ENCODE measurements around the gene IL17C. TPM values are rescaled to one million over a fixed set of nuclear protein-coding genes. Genes with fewer than 3 reads are reported as not detected.

IL17C gene
- total RNA-seq, 1 experiment from 2014 or later: 0.31 TPM

GRCh38 chr16:88673716-88674379 is 35.5 kb downstream of the IL17C start:
- Mint-ChIP-seq H3K27ac (no peak overlapping the region), H3K9me3 (0 out of 5 replicates have a peak, but pooled peaks cover 0 to under 1% of the 10 kb centered on the region in 2 experiments), H3K36me3 (ENCODE audit: insufficient read depth in 1 of 3, low read depth in 3 of 3) (peaks cover 0 to 13% (median under 1%) of the 10 kb centered on the region in 3 experiments; a peak in 4 of 7 replicates), H3K4me1 (peaks cover 6 to 7% of the 10 kb centered on the region in 2 experiments), H3K27me3 (ENCODE audit: low read depth) (no peaks in the 10 kb centered on the region; the same call in 1 of the 2 replicates), H3K4me3 (no peak overlapping the region)
- Histone ChIP-seq H3K79me1 (ENCODE audit: insufficient read depth, low read depth, low read length, poor library complexity, severe bottlenecking) (no peaks in the 10 kb centered on the region), H2AK5ac (ENCODE audit: insufficient read length, low read length) (no peak overlapping the region), H3K27me3 (ENCODE audit: insufficient read depth, low read length) (no peaks in the 10 kb centered on the region), H3K9ac (ENCODE audit: extremely low read depth, insufficient read length, low read length) (no peak overlapping the region), H3K4me1 (ENCODE audit: insufficient read depth, low read length) (no peaks in the 10 kb centered on the region), H3K14ac (ENCODE audit: insufficient read depth, low read length) (no peak overlapping the region), H3K27ac (ENCODE audit: insufficient read length, low read depth, low read length) (no peak overlapping the region), H3T11ph (ENCODE audit: low read length) (no peak overlapping the region), H3K79me2 (ENCODE audit: insufficient read depth, low read length) (no peaks in the 10 kb centered on the region), H2BK20ac (ENCODE audit: low read depth, low read length, poor library complexity, severe bottlenecking) (no peak overlapping the region), H4K8ac (replicated peaks; ENCODE audit: insufficient read length, low read depth, low read length) (no peak overlapping the region), H4K91ac (ENCODE audit: insufficient read length, low read depth, low read length) (no peak overlapping the region), H3K9me3 (ENCODE audit: control insufficient read depth, low read depth, low read length) (no peaks in the 10 kb centered on the region), H3K56ac (ENCODE audit: insufficient read length, low read depth, low read length) (no peak overlapping the region), H2BK15ac (ENCODE audit: low read depth, low read length) (no peak overlapping the region), H4K5ac (ENCODE audit: insufficient read length, low read depth, low read length) (no peak overlapping the region), H2AFZ (ENCODE audit: low read length) (no peak overlapping the region), H3K23ac (ENCODE audit: insufficient read length, low read depth, low read length) (no peak overlapping the region), H3K4me2 (ENCODE audit: insufficient read depth, insufficient read length, low read length) (no peak overlapping the region), H3K4ac (ENCODE audit: low read depth, low read length) (no peak overlapping the region), H3K23me2 (ENCODE audit: insufficient read length, low read depth, low read length, poor library complexity, severe bottlenecking) (no peaks in the 10 kb centered on the region), H4K20me1 (ENCODE audit: control insufficient read depth, insufficient read depth, insufficient read length) (no peaks in the 10 kb centered on the region), H2BK120ac (ENCODE audit: low read depth, low read length, poor library complexity, severe bottlenecking) (no peak overlapping the region), H2BK12ac (ENCODE audit: insufficient read length, low read depth, low read length) (no peak overlapping the region), H2BK5ac (ENCODE audit: insufficient read length, low read length) (no peak overlapping the region), H3K18ac (ENCODE audit: insufficient read length, low read depth, low read length) (no peak overlapping the region)
- no peak for DNase-seq
- TF ChIP-seq, protein P1, sequence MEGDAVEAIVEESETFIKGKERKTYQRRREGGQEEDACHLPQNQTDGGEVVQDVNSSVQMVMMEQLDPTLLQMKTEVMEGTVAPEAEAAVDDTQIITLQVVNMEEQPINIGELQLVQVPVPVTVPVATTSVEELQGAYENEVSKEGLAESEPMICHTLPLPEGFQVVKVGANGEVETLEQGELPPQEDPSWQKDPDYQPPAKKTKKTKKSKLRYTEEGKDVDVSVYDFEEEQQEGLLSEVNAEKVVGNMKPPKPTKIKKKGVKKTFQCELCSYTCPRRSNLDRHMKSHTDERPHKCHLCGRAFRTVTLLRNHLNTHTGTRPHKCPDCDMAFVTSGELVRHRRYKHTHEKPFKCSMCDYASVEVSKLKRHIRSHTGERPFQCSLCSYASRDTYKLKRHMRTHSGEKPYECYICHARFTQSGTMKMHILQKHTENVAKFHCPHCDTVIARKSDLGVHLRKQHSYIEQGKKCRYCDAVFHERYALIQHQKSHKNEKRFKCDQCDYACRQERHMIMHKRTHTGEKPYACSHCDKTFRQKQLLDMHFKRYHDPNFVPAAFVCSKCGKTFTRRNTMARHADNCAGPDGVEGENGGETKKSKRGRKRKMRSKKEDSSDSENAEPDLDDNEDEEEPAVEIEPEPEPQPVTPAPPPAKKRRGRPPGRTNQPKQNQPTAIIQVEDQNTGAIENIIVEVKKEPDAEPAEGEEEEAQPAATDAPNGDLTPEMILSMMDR (conservative IDR thresholded peaks at IDR 0.05): no peak
- no CpG with 5 or more reads among the region's 19 CpGs for WGBS (ENCODE audit: extremely low coverage, insufficient read length, low lambda C conversion rate)

All from H9 (cell line).